HK-2 (cell line): ENCODE results near the gene MRPL58.
A peak's percentile ranks its signal among the peaks of the same experiment; 100 is the strongest.
"Not testable (repeated sequence)": the region's sequence is repeated elsewhere in the genome, so short reads cannot be mapped to it uniquely, and the experiment has no call there.

Source experiments
- DNase-seq: peaks from one replicate; pipeline ENCODE4 v3.0.0-alpha.2; 2018; ENCODE audit not compliant: unreplicated experiment

Gene MRPL58

GRCh38 chr17:75012346-75013091 is at the start of gene MRPL58:
TSS of gene MRPL58 (plus strand) at chr17:75012670. CDS start at chr17:75012687, 17 bp downstream.
- peak; percentile 87 for DNase-seq

- DNase-seq, result no peak
These were observed 48.8 kb upstream of the MRPL58 start for GRCh38 chr17:74963656-74964055.

- no peak for DNase-seq
These were observed 48.2 kb upstream of the MRPL58 start for GRCh38 chr17:74964246-74964761.

- no peak for DNase-seq
These were observed 47.4 kb upstream of the MRPL58 start for GRCh38 chr17:74964988-74965622.

- no peak for DNase-seq
These were observed 44.1 kb upstream of the MRPL58 start for GRCh38 chr17:74968361-74968780.

- not testable (repeated sequence) for DNase-seq
These were observed 43.0 kb upstream of the MRPL58 start for GRCh38 chr17:74969501-74969900.

- DNase-seq, result no peak
These were observed 42.1 kb upstream of the MRPL58 start for GRCh38 chr17:74970395-74970794.

- DNase-seq, result no peak
These were observed 41.2 kb upstream of the MRPL58 start for GRCh38 chr17:74971069-74971841.

GRCh38 chr17:74971842-74972106 is 40.7 kb upstream of the MRPL58 start:
- DNase-seq, result no peak

GRCh38 chr17:74972107-74972972 is 40.1 kb upstream of the MRPL58 start, which contains the start of gene HID1:
TSS of gene HID1 (minus strand) at chr17:74972759. CDS start at chr17:74972656, 103 bp downstream.
- DNase-seq, result no peak

GRCh38 chr17:74972973-74973328 is 39.5 kb upstream of the MRPL58 start:
- DNase-seq, result no peak

- DNase-seq, result no peak
These were observed 36.5 kb upstream of the MRPL58 start for GRCh38 chr17:74975943-74976342.

- no peak for DNase-seq
These were observed 34.7 kb upstream of the MRPL58 start for GRCh38 chr17:74977802-74978201.

GRCh38 chr17:74978240-74978639 is 34.2 kb upstream of the MRPL58 start:
- DNase-seq, result no peak

GRCh38 chr17:74979408-74980146 is 32.9 kb upstream of the MRPL58 start:
- no peak for DNase-seq

GRCh38 chr17:74981318-74981978 is 31.0 kb upstream of the MRPL58 start:
- DNase-seq, result no peak

GRCh38 chr17:74981979-74982662 is 30.3 kb upstream of the MRPL58 start:
- DNase-seq, result peak; percentile 82

- DNase-seq, result not testable (repeated sequence)
These were observed 29.7 kb upstream of the MRPL58 start for GRCh38 chr17:74982663-74983313.

- DNase-seq, result no peak
These were observed 26.3 kb upstream of the MRPL58 start for GRCh38 chr17:74986206-74986576.
